GM23248 (cell line): ENCODE data around the gene CCDC192. TPM values are rescaled to one million over a fixed set of nuclear protein-coding genes. Genes with fewer than 3 reads are reported as not detected.
A peak's percentile ranks its signal among the peaks of the same experiment; 100 is the strongest.

Experiments used
- DNase-seq: peaks from one replicate; pipeline ENCODE4 v3.0.0-alpha.2; 2015
- H2AFZ ChIP-seq: fragments of 200-600 bp; sonication (generic); 2 replicates; pipeline ENCODE4 v1.6.1; 2016; ENCODE audit warnings: antibody characterized with exemption
- H3F3A ChIP-seq: fragments of 200-600 bp; sonication (generic); 2 replicates; pipeline ENCODE4 v1.6.1; 2016; ENCODE audit warnings: mild to moderate bottlenecking, antibody characterized with exemption, mixed run types; ENCODE audit not compliant: insufficient read depth
- H3K27ac ChIP-seq: fragments of 200-600 bp; sonication (generic); 2 replicates; pipeline ENCODE4 v1.5.1; 2016; ENCODE audit warnings: mild to moderate bottlenecking
- H3K27me3 ChIP-seq: fragments of 200-600 bp; sonication (generic); replicated peaks from 2 replicates; pipeline ENCODE4 v1.6.1; 2016; ENCODE audit warnings: mild to moderate bottlenecking; ENCODE audit not compliant: insufficient read depth
- H3K36me3 ChIP-seq: fragments of 200-600 bp; sonication (generic); 2 replicates; pipeline ENCODE4 v1.6.1; 2016; ENCODE audit warnings: low read depth, mild to moderate bottlenecking
- H3K4me1 ChIP-seq: fragments of 200-600 bp; sonication (generic); 2 replicates; pipeline ENCODE4 v1.6.1; 2016; ENCODE audit warnings: mild to moderate bottlenecking; ENCODE audit not compliant: insufficient read depth
- H3K4me2 ChIP-seq: fragments of 200-600 bp; sonication (generic); one replicate; pipeline ENCODE4 v1.6.1; 2016; ENCODE audit warnings: mild to moderate bottlenecking; ENCODE audit not compliant: unreplicated experiment
- H3K4me3 ChIP-seq: fragments of 200-600 bp; sonication (generic); 2 replicates; pipeline ENCODE4 v1.5.1; 2016; ENCODE audit warnings: mild to moderate bottlenecking
- H3K79me2 ChIP-seq: fragments of 200-600 bp; sonication (generic); 2 replicates; pipeline ENCODE4 v1.6.1; 2016; ENCODE audit warnings: mild to moderate bottlenecking; ENCODE audit not compliant: insufficient read depth
- H3K9ac ChIP-seq: fragments of 200-600 bp; sonication (generic); 2 replicates; pipeline ENCODE4 v1.6.1; 2016; ENCODE audit warnings: mild to moderate bottlenecking
- H3K9me2 ChIP-seq: fragments of 200-600 bp; sonication (generic); 2 replicates; pipeline ENCODE4 v1.6.1; 2016; ENCODE audit warnings: mixed run types, mild to moderate bottlenecking, moderate library complexity; ENCODE audit not compliant: insufficient read depth
- H3K9me3 ChIP-seq: fragments of 200-600 bp; sonication (generic); one replicate; pipeline ENCODE4 v1.6.1; 2017; ENCODE audit warnings: low read depth
- H4K20me1 ChIP-seq: fragments of 200-600 bp; sonication (generic); 2 replicates; pipeline ENCODE4 v1.6.0; 2016; ENCODE audit not compliant: insufficient read depth
- EZH2 ChIP-seq: fragments of 200-600 bp; sonication (generic); IDR thresholded peaks from 2 replicates; pipeline ENCODE4 v1.6.1; 2018; ENCODE audit warnings: antibody characterized with exemption, mild to moderate bottlenecking; ENCODE audit not compliant: insufficient read depth, poor library complexity, severe bottlenecking
- EZH2phosphoT487 ChIP-seq: fragments of 200-600 bp; sonication (generic); IDR thresholded peaks from 2 replicates; pipeline ENCODE4 v1.6.1; 2018; ENCODE audit warnings: antibody characterized with exemption, moderate library complexity, mild to moderate bottlenecking, low read depth; ENCODE audit not compliant: insufficient read depth
- WGBS, 2 experiments: methylation state at CpG; one replicate each; pipeline ENCODE4 v1.1.6; 2015 to 2017; ENCODE audit warnings: low lambda C conversion rate in 2 of 2, low coverage in 1 of 2; ENCODE audit errors: missing lambda C conversion rate in 2 of 2; 5-methylcytosine and 5-hydroxymethylcytosine counted together
- in situ Hi-C: fragments of 300-500 bp; cut with MboI; formaldehyde crosslinking; loops from 2 replicates; pipeline ENCODE4 v1.15.0; 2020
- polyA plus RNA-seq: library from polyadenylated mRNA; unstranded; fragments of >200 nt; fragmentation: Nextera tagmentation; extraction: Ambion mirVana; gene quantifications from 2 replicates; pipeline ENCODE4 v1.2.1, GENCODE V29; 2016
- total RNA-seq: library from RNA; depleted of rRNA; stranded (reverse); fragments of >200 nt; shearing (Covaris generic); gene quantifications from 2 replicates; pipeline ENCODE4 v1.2.3, GENCODE V29; 2014

Gene CCDC192
- total and polyA plus RNA-seq, 2 experiments from 2014 or later, result 0.40 TPM; not detected in 1

DNA sequence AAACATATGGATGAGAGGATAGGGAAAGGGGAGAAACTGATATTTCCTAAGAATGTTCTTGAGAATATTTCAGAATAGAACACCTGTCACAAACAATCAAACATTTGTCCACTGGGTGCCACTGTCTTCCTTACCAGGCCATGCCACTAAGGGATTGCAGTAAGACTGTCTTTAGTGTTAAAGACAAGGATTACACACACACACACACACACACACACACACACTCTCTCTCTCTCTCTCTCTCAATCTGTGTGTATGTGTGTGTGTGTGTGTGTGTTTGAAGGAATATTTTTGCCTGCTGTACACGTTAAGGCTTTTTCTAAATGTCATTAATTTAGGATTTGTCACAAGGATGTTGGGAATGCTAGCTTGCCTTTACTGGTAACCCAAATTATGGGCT is 54.4 kb downstream of the CCDC192 start:
- WGBS, 2 experiments, result 3 to 14% methylated on average over 1 of the region's 1 CpG
- peak; percentile 66 for DNase-seq
- Histone ChIP-seq H3K9me3 (no peaks in the 10 kb centered on the region), H3F3A (no peaks in the 10 kb centered on the region), H3K79me2 (no peaks in the 10 kb centered on the region), H4K20me1 (no peaks in the 10 kb centered on the region), H3K4me2 (no peak overlapping the region), H3K4me1 (peaks cover 14% of the 10 kb centered on the region), H3K4me3 (no peak overlapping the region), H3K27ac (no peak overlapping the region), H3K27me3 (no peaks in the 10 kb centered on the region), H2AFZ (no peak overlapping the region), H3K9me2 (no peaks in the 10 kb centered on the region), H3K9ac (no peak overlapping the region), H3K36me3 (no peaks in the 10 kb centered on the region)
- in situ Hi-C loops, result no loop called here
- TF ChIP-seq EZH2 (no peak), EZH2phosphoT487 (no peak)

DNA sequence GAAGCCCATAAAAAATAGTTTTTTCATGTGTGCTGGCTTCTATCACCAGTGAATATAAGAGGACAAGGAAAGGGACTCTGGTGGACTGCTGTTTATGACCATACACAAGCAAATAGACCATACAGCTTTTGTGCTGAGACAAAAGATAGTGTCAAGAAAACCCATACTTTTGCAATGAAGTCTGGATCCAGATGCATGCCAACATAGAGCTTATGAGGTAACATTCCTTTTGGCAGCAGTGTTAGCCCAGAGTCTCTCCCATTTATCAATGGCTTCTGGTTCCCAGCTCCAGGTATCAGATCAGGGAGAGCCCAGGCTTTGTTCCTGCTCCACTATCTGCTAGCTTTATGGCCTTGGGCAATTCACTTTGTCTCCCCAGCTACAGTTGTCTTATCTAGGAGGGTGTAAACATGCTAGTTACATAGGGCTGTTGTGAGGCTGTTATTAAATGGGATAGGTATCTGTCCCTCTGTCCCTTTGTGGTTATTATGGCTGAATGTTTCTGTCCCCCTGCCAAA is 55.6 kb downstream of the CCDC192 start:
- Histone ChIP-seq H3K9ac (no peak overlapping the region), H3K4me1 (peaks cover 8% of the 10 kb centered on the region), H3K27me3 (no peaks in the 10 kb centered on the region), H3K9me2 (no peaks in the 10 kb centered on the region), H4K20me1 (no peaks in the 10 kb centered on the region), H3F3A (no peaks in the 10 kb centered on the region), H3K79me2 (no peaks in the 10 kb centered on the region), H3K36me3 (no peaks in the 10 kb centered on the region), H3K27ac (no peak overlapping the region), H3K4me2 (no peak overlapping the region), H3K4me3 (no peak overlapping the region), H3K9me3 (no peaks in the 10 kb centered on the region), H2AFZ (no peak overlapping the region)
- no peak for TF ChIP-seq EZH2
- no peak for TF ChIP-seq EZH2phosphoT487
- DNase-seq, result peak; percentile 28
- in situ Hi-C loops, result no loop called here

DNA sequence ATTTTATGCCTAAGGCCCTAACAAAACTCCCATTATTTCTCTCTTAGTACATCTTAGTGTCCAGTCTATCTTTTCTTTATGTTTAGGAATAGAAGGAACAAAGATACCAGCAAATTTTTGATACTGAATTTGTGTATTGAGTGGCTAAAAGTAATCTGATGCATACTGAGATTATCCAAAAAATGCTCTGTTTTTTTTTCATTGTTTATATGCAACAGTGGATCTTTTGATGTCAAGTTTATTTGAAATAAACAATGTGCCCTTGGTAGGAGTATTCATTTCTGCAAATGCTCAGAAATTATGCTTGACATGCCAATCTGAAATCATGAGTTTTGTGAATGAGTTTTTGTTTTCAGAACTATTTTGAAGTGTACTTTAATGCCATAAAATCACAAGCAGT is 58.7 kb downstream of the CCDC192 start:
- Histone ChIP-seq H3K4me3 (no peak overlapping the region), H4K20me1 (no peaks in the 10 kb centered on the region), H3K79me2 (no peaks in the 10 kb centered on the region), H3F3A (0 out of 2 replicates have a peak, but pooled peaks cover 11% of the 10 kb centered on the region), H3K9me3 (no peaks in the 10 kb centered on the region), H3K27ac (no peak overlapping the region), H3K9ac (no peak overlapping the region), H3K4me2 (no peak overlapping the region), H3K27me3 (no peaks in the 10 kb centered on the region), H3K36me3 (no peaks in the 10 kb centered on the region), H3K4me1 (peaks cover 2% of the 10 kb centered on the region; the same call in 1 of the 2 replicates), H3K9me2 (no peaks in the 10 kb centered on the region), H2AFZ (no peak overlapping the region)
- TF ChIP-seq EZH2, result no peak
- no peak for TF ChIP-seq EZH2phosphoT487
- in situ Hi-C loops, result loop anchor here (10.0 kb wide), 1 partner anchor 423 kb away; no protein-coding TSS in a partner anchor
- no peak for DNase-seq

DNA sequence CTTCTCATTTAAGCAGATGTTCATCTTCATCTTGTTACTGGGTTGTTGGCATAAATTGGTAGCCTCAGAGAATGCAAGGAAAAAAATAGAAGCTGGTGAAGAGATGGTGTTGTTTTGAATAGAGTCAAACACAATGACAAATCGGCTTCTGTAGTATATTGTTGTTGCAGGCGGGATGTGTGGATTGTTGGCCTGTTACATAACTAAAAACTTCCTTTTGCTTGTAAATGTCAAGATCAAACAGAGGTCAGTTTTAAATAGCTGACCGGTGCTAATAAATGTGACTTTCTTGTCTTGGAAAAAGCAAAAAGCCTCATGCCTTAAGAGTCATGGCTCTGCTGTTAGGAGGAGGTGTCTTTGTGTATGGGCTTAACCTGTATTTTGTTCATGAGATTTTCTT is 59.2 kb downstream of the CCDC192 start:
- Histone ChIP-seq H3K36me3 (no peaks in the 10 kb centered on the region), H3K4me1 (peaks cover 4% of the 10 kb centered on the region; the same call in 1 of the 2 replicates), H3K9ac (no peak overlapping the region), H3K27ac (no peak overlapping the region), H3K27me3 (no peaks in the 10 kb centered on the region), H3K9me3 (no peaks in the 10 kb centered on the region), H3K79me2 (no peaks in the 10 kb centered on the region), H3K4me3 (no peak overlapping the region), H4K20me1 (no peaks in the 10 kb centered on the region), H3K9me2 (no peaks in the 10 kb centered on the region), H3K4me2 (no peak overlapping the region), H3F3A (0 out of 2 replicates have a peak, but pooled peaks cover 11% of the 10 kb centered on the region), H2AFZ (no peak overlapping the region)
- TF ChIP-seq EZH2phosphoT487 (no peak), EZH2 (no peak)
- no peak for DNase-seq
- in situ Hi-C loops, result loop anchor here (10.0 kb wide), 1 partner anchor 422 kb away; no protein-coding TSS in a partner anchor
- 57 to 65% methylated on average over 3 of the region's 3 CpGs for WGBS, 2 experiments
